ENCODE measurements around the gene IFNGR1.
"Not testable (repeated sequence)": the region's sequence is repeated elsewhere in the genome, so short reads cannot be mapped to it uniquely, and the experiment has no call there.

IFNGR1 gene

GRCh38 chr6:137208279-137208678 is 10.9 kb downstream of the IFNGR1 start:
- in situ Hi-C loops (cut with HindIII; ENCODE audit: low sequenced_read_pairs): no loop called here

GRCh38 chr6:137207457-137207856 is 11.7 kb downstream of the IFNGR1 start:
- H3K4me3 ChIP-seq (ENCODE audit: low read depth, low read length); DNase-seq (ENCODE audit: low read depth); in situ Hi-C loops (cut with HindIII; ENCODE audit: low sequenced_read_pairs): not testable (repeated sequence)

More at GRCh38 chr6:137208279-137208678, 10.9 kb downstream of the IFNGR1 start:
- no peak overlapping the region for H3K4me3 ChIP-seq (ENCODE audit: low read depth, low read length)
- no peak for DNase-seq (ENCODE audit: low read depth)
- TF ChIP-seq CTCF (IDR thresholded peaks at IDR 0.05; ENCODE audit: low read depth, low read length, missing control alignments): no peak

- no peak overlapping the region for H3K4me3 ChIP-seq (ENCODE audit: low read depth, low read length)
- in situ Hi-C loops (cut with HindIII; ENCODE audit: low sequenced_read_pairs): no loop called here
- DNase-seq (ENCODE audit: low read depth): no peak
- TF ChIP-seq CTCF (IDR thresholded peaks at IDR 0.05; ENCODE audit: low read depth, low read length, missing control alignments): no peak
Measured at GRCh38 chr6:137206577-137206976, 12.6 kb downstream of the IFNGR1 start.

- no peak for DNase-seq (ENCODE audit: low read depth)
- in situ Hi-C loops (cut with HindIII; ENCODE audit: low sequenced_read_pairs): no loop called here
- TF ChIP-seq CTCF (IDR thresholded peaks at IDR 0.05; ENCODE audit: low read depth, low read length, missing control alignments): no peak
- no peak overlapping the region for H3K4me3 ChIP-seq (ENCODE audit: low read depth, low read length)
Measured at GRCh38 chr6:137203256-137203655, 15.9 kb downstream of the IFNGR1 start.

- no peak overlapping the region for H3K4me3 ChIP-seq (ENCODE audit: low read depth, low read length)
- peak; percentile 34 for TF ChIP-seq CTCF (IDR thresholded peaks at IDR 0.05; ENCODE audit: low read depth, low read length, missing control alignments)
- DNase-seq (ENCODE audit: low read depth): no peak
- in situ Hi-C loops (cut with HindIII; ENCODE audit: low sequenced_read_pairs): no loop called here
Measured at GRCh38 chr6:137202078-137202477, 17.1 kb downstream of the IFNGR1 start.

- in situ Hi-C loops (cut with HindIII; ENCODE audit: low sequenced_read_pairs): no loop called here
- TF ChIP-seq CTCF (IDR thresholded peaks at IDR 0.05; ENCODE audit: low read depth, low read length, missing control alignments): no peak
Measured at GRCh38 chr6:137201006-137201405, 18.2 kb downstream of the IFNGR1 start.

GRCh38 chr6:137200288-137200687 is 18.9 kb downstream of the IFNGR1 start:
- no peak overlapping the region for H3K4me3 ChIP-seq (ENCODE audit: low read depth, low read length)
- in situ Hi-C loops (cut with HindIII; ENCODE audit: low sequenced_read_pairs): no loop called here
- no peak for DNase-seq (ENCODE audit: low read depth)
- TF ChIP-seq CTCF (IDR thresholded peaks at IDR 0.05; ENCODE audit: low read depth, low read length, missing control alignments): no peak

More at GRCh38 chr6:137201006-137201405, 18.2 kb downstream of the IFNGR1 start:
- no peak for DNase-seq (ENCODE audit: low read depth)
- H3K4me3 ChIP-seq (ENCODE audit: low read depth, low read length): no peak overlapping the region

Measured in astrocyte of the cerebellum (primary cell).